22Rv1 (cell line): Measurements from ENCODE around the gene FICD.

Source experiments
- H3K27ac ChIP-seq: fragments of 450-650 bp; 2 replicates; pipeline ENCODE4 v1.5.1; 2017
- CTCF ChIP-seq: fragments of 450-650 bp; IDR thresholded peaks from 2 replicates; pipeline ENCODE4 v1.5.1; 2017; ENCODE audit warnings: mild to moderate bottlenecking
- ZFX ChIP-seq: fragments of 450-650 bp; IDR thresholded peaks from 2 replicates; pipeline ENCODE4 v1.6.1; 2017; ENCODE audit warnings: antibody characterized with exemption, borderline replicate concordance

FICD gene

GRCh38 chr12:108563804-108564151 lies 48.7 kb downstream of the FICD start:
- TF ChIP-seq CTCF = peak; percentile 71
- no peak for TF ChIP-seq ZFX
- peak overlapping the region; percentile 88 for H3K27ac ChIP-seq

GRCh38 chr12:108564724-108565123 lies 49.6 kb downstream of the FICD start:
- no peak overlapping the region for H3K27ac ChIP-seq
- TF ChIP-seq CTCF (no peak), ZFX (no peak)

DNA sequence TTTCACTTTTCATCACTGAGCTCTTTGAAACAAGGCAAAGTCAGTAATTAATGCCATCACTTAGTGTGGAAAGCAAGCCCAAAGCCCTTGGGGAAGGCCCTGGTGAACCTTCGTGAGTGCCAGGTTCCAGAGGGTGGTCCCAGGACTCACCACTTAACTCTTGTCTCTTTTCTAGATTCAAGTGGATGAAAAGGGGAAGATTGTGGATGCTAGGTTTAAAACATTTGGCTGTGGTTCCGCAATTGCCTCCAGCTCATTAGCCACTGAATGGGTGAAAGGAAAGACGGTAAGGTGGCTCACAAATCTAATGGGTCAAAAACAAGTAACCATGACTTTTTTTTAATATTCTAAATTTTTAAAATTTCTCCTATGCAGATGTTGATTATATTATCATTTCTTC lies 50.1 kb downstream of the FICD start:
- TF ChIP-seq ZFX (no peak), CTCF (no peak)
- no peak overlapping the region for H3K27ac ChIP-seq

DNA sequence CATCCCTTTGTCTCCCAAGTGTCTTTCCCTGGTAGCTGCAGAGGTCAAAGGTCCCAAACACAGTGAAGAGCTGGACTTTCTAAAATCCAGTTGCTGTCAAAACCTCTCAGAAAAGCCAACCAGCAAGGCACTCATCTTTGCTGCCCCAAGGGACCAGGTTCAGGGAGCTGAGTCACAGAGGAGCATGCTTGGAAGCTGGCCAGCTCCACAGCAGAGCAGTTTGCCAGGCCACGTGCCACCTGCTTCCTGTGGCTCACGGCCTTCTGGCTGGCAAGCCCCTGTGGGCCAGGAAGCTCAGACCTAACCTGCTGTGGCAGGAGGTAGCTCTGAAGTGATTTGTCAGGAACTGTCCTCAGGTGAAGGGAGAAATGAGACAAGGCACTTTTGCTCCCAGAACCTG lies 50.9 kb downstream of the FICD start:
- no peak overlapping the region for H3K27ac ChIP-seq
- TF ChIP-seq ZFX (no peak), CTCF (no peak)

DNA sequence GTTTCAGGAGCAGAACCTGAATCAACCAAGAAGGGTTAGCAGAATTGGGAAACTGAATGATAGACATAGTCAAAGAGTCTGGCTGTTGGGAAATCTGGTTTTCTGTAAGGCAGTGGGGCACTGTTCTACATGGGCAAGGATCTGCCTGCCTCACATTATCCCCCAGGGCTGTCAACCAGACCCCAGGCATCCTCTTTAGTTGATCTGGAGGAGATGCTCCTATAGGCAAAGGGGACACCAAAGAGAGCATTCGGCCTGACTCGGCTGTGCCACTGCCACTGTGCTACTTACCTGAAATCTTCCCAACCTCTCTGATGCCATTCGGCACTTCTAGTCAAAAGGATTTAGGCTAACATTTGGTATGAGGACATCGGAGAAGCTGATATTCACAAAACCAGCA lies 51.4 kb downstream of the FICD start:
- no peak overlapping the region for H3K27ac ChIP-seq

GRCh38 chr12:108567406-108568337 lies 52.6 kb downstream of the FICD start:
- TF ChIP-seq ZFX = no peak
- TF ChIP-seq CTCF = no peak
- H3K27ac ChIP-seq = no peak overlapping the region

More for the DNA sequence above, 51.4 kb downstream of the FICD start:
- no peak for TF ChIP-seq ZFX
- no peak for TF ChIP-seq CTCF
